ENCODE measurements around the gene NCOA7.
A peak's percentile ranks its signal among the peaks of the same experiment; 100 is the strongest.

NCOA7 gene

GRCh38 chr6:125753218-125753936, 37.4 kb upstream of the NCOA7 start:
- peaks cover 0 to 2% of the 10 kb centered on the region in 2 donors for H3K4me1 ChIP-seq (ENCODE audit: control insufficient read depth in 2 of 2, insufficient read depth in 1 of 2, low read depth in 1 of 2, low read length in 2 of 2)
- no peak overlapping the region for H2AFZ ChIP-seq (ENCODE audit: low read length)
- H2BK15ac ChIP-seq (ENCODE audit: low read length): no peak overlapping the region
- no peaks in the 10 kb centered on the region for H3K36me3 ChIP-seq (replicated peaks in 1 of 2; ENCODE audit: control insufficient read depth in 2 of 2, insufficient read depth in 2 of 2, low read length in 2 of 2)
- H3K79me1 ChIP-seq (ENCODE audit: low read depth, low read length): no peaks in the 10 kb centered on the region
- no peak overlapping the region for H3K14ac ChIP-seq (ENCODE audit: low read length)
- no peak overlapping the region for H3K9ac ChIP-seq (ENCODE audit: low read depth, low read length, poor library complexity)
- no CpG with 5 or more reads among the region's 5 CpGs for WGBS, 2 donors (ENCODE audit: extremely low coverage in 2 of 2, insufficient read length in 2 of 2, insufficient replicate concordance in 1 of 2)
- no peak overlapping the region for H3K27ac ChIP-seq (replicated peaks; ENCODE audit: low read length)
- no peak overlapping the region for H2BK120ac ChIP-seq (ENCODE audit: low read depth, low read length)
- H2AK5ac ChIP-seq (ENCODE audit: low read depth, low read length): no peak overlapping the region
- H3K4me2 ChIP-seq (ENCODE audit: insufficient read depth, low read length, poor library complexity, severe bottlenecking): no peak overlapping the region
- no peak overlapping the region for H3K23ac ChIP-seq (ENCODE audit: low read depth, low read length, poor library complexity)
- no peak overlapping the region for H3K18ac ChIP-seq (ENCODE audit: low read length)
- H2BK5ac ChIP-seq (ENCODE audit: low read length): no peak overlapping the region
- H4K8ac ChIP-seq (ENCODE audit: low read depth, low read length): no peak overlapping the region
- H3K4ac ChIP-seq (ENCODE audit: low read length): no peak overlapping the region
- no peak overlapping the region for H3K4me3 ChIP-seq (ENCODE audit: low read length in 2 of 2)
- no peak for DNase-seq (ENCODE audit: low spot score)
- H4K91ac ChIP-seq (ENCODE audit: low read depth, low read length, poor library complexity): no peak overlapping the region
- no peak overlapping the region for H2BK12ac ChIP-seq (ENCODE audit: low read length)
- no peaks in the 10 kb centered on the region for H3K9me3 ChIP-seq (replicated peaks in 1 of 2; ENCODE audit: control insufficient read depth in 2 of 2, insufficient read depth in 1 of 2, low read depth in 1 of 2, low read length in 2 of 2)
- H3K27me3 ChIP-seq (ENCODE audit: control insufficient read depth in 3 of 3, insufficient read depth in 3 of 3, low read depth in 1 of 3, low read length in 3 of 3): peaks cover 4 to 84% (median 25%) of the 10 kb centered on the region in 3 experiments

GRCh38 chr6:125753937-125754259, 36.9 kb upstream of the NCOA7 start:
- Histone ChIP-seq H3K23ac (ENCODE audit: low read depth, low read length, poor library complexity) (no peak overlapping the region), H3K27ac (replicated peaks; ENCODE audit: low read length) (no peak overlapping the region), H2BK12ac (ENCODE audit: low read length) (no peak overlapping the region), H2AFZ (ENCODE audit: low read length) (no peak overlapping the region), H3K9me3 (replicated peaks in 1 of 2; ENCODE audit: control insufficient read depth in 2 of 2, insufficient read depth in 1 of 2, low read depth in 1 of 2, low read length in 2 of 2) (no peaks in the 10 kb centered on the region), H2BK5ac (ENCODE audit: low read length) (no peak overlapping the region), H3K9ac (ENCODE audit: low read depth, low read length, poor library complexity) (no peak overlapping the region), H3K36me3 (replicated peaks in 1 of 2; ENCODE audit: control insufficient read depth in 2 of 2, insufficient read depth in 2 of 2, low read length in 2 of 2) (no peaks in the 10 kb centered on the region), H4K8ac (ENCODE audit: low read depth, low read length) (no peak overlapping the region), H3K14ac (ENCODE audit: low read length) (no peak overlapping the region), H3K27me3 (ENCODE audit: control insufficient read depth in 3 of 3, insufficient read depth in 3 of 3, low read depth in 1 of 3, low read length in 3 of 3) (peaks cover 0 to 84% (median 20%) of the 10 kb centered on the region in 3 experiments), H3K4me1 (ENCODE audit: control insufficient read depth in 2 of 2, insufficient read depth in 1 of 2, low read depth in 1 of 2, low read length in 2 of 2) (peaks cover 0 to 1% of the 10 kb centered on the region in 2 donors), H3K4ac (ENCODE audit: low read length) (no peak overlapping the region), H2AK5ac (ENCODE audit: low read depth, low read length) (no peak overlapping the region), H3K4me2 (ENCODE audit: insufficient read depth, low read length, poor library complexity, severe bottlenecking) (no peak overlapping the region), H4K91ac (ENCODE audit: low read depth, low read length, poor library complexity) (no peak overlapping the region), H3K79me1 (ENCODE audit: low read depth, low read length) (no peaks in the 10 kb centered on the region), H3K18ac (ENCODE audit: low read length) (no peak overlapping the region), H2BK120ac (ENCODE audit: low read depth, low read length) (no peak overlapping the region), H3K4me3 (ENCODE audit: low read length in 2 of 2) (no peak overlapping the region), H2BK15ac (ENCODE audit: low read length) (no peak overlapping the region)
- no peak for DNase-seq (ENCODE audit: low spot score)

- Histone ChIP-seq H3K79me1 (ENCODE audit: low read depth, low read length) (no peaks in the 10 kb centered on the region), H3K14ac (ENCODE audit: low read length) (no peak overlapping the region), H2AFZ (ENCODE audit: low read length) (no peak overlapping the region), H2BK5ac (ENCODE audit: low read length) (no peak overlapping the region), H3K9me3 (replicated peaks in 1 of 2; ENCODE audit: control insufficient read depth in 2 of 2, insufficient read depth in 1 of 2, low read depth in 1 of 2, low read length in 2 of 2) (no peaks in the 10 kb centered on the region), H3K27ac (replicated peaks; ENCODE audit: low read length) (no peak overlapping the region), H3K4me2 (ENCODE audit: insufficient read depth, low read length, poor library complexity, severe bottlenecking) (no peak overlapping the region), H4K8ac (ENCODE audit: low read depth, low read length) (no peak overlapping the region), H2BK12ac (ENCODE audit: low read length) (no peak overlapping the region), H3K4me1 (ENCODE audit: control insufficient read depth in 2 of 2, insufficient read depth in 1 of 2, low read depth in 1 of 2, low read length in 2 of 2) (peaks cover 0 to 1% of the 10 kb centered on the region in 2 donors), H3K18ac (ENCODE audit: low read length) (no peak overlapping the region), H2AK5ac (ENCODE audit: low read depth, low read length) (no peak overlapping the region), H3K4ac (ENCODE audit: low read length) (no peak overlapping the region), H3K27me3 (ENCODE audit: control insufficient read depth in 3 of 3, insufficient read depth in 3 of 3, low read depth in 1 of 3, low read length in 3 of 3) (peaks cover 0 to 86% (median 16%) of the 10 kb centered on the region in 3 experiments), H2BK15ac (ENCODE audit: low read length) (no peak overlapping the region), H3K4me3 (ENCODE audit: low read length in 2 of 2) (no peak overlapping the region), H3K9ac (ENCODE audit: low read depth, low read length, poor library complexity) (no peak overlapping the region), H4K91ac (ENCODE audit: low read depth, low read length, poor library complexity) (no peak overlapping the region), H3K36me3 (replicated peaks in 1 of 2; ENCODE audit: control insufficient read depth in 2 of 2, insufficient read depth in 2 of 2, low read length in 2 of 2) (no peaks in the 10 kb centered on the region), H2BK120ac (ENCODE audit: low read depth, low read length) (no peak overlapping the region), H3K23ac (ENCODE audit: low read depth, low read length, poor library complexity) (no peak overlapping the region)
- WGBS, 2 donors (ENCODE audit: extremely low coverage in 2 of 2, insufficient read length in 2 of 2, insufficient replicate concordance in 1 of 2): no CpG with 5 or more reads among the region's 2 CpGs
- no peak for DNase-seq (ENCODE audit: low spot score)
Observed at GRCh38 chr6:125754566-125754965, 36.2 kb upstream of the NCOA7 start.

GRCh38 chr6:125759184-125759902, 31.4 kb upstream of the NCOA7 start:
- peak; percentile 24 for DNase-seq (ENCODE audit: low spot score)
- H3K4me1 ChIP-seq (ENCODE audit: control insufficient read depth in 2 of 2, insufficient read depth in 1 of 2, low read depth in 1 of 2, low read length in 2 of 2): no peaks in the 10 kb centered on the region
- H2AK5ac ChIP-seq (ENCODE audit: low read depth, low read length): peak overlapping the region; percentile 52
- no peak overlapping the region for H3K27ac ChIP-seq (replicated peaks; ENCODE audit: low read length)
- peak overlapping the region; percentile 12 for H3K23ac ChIP-seq (ENCODE audit: low read depth, low read length, poor library complexity)
- no peaks in the 10 kb centered on the region for H3K36me3 ChIP-seq (replicated peaks in 1 of 2; ENCODE audit: control insufficient read depth in 2 of 2, insufficient read depth in 2 of 2, low read length in 2 of 2)
- no peak overlapping the region for H3K4ac ChIP-seq (ENCODE audit: low read length)
- H3K9me3 ChIP-seq (replicated peaks in 1 of 2; ENCODE audit: control insufficient read depth in 2 of 2, insufficient read depth in 1 of 2, low read depth in 1 of 2, low read length in 2 of 2): no peaks in the 10 kb centered on the region
- no peak overlapping the region for H4K91ac ChIP-seq (ENCODE audit: low read depth, low read length, poor library complexity)
- H3K4me2 ChIP-seq (ENCODE audit: insufficient read depth, low read length, poor library complexity, severe bottlenecking): no peak overlapping the region
- H3K14ac ChIP-seq (ENCODE audit: low read length): no peak overlapping the region
- peaks cover 0 to 84% (median 0%) of the 10 kb centered on the region in 3 experiments for H3K27me3 ChIP-seq (ENCODE audit: control insufficient read depth in 3 of 3, insufficient read depth in 3 of 3, low read depth in 1 of 3, low read length in 3 of 3)
- H3K18ac ChIP-seq (ENCODE audit: low read length): peak overlapping the region; percentile 23
- H3K9ac ChIP-seq (ENCODE audit: low read depth, low read length, poor library complexity): no peak overlapping the region
- no peak overlapping the region for H2BK120ac ChIP-seq (ENCODE audit: low read depth, low read length)
- H3K4me3 ChIP-seq (ENCODE audit: low read length in 2 of 2): no peak overlapping the region
- no peak overlapping the region for H2BK15ac ChIP-seq (ENCODE audit: low read length)
- H3K79me1 ChIP-seq (ENCODE audit: low read depth, low read length): no peaks in the 10 kb centered on the region
- H4K8ac ChIP-seq (ENCODE audit: low read depth, low read length): no peak overlapping the region
- H2AFZ ChIP-seq (ENCODE audit: low read length): no peak overlapping the region
- H2BK5ac ChIP-seq (ENCODE audit: low read length): no peak overlapping the region
- no CpG with 5 or more reads among the region's 42 CpGs for WGBS, 2 donors (ENCODE audit: extremely low coverage in 2 of 2, insufficient read length in 2 of 2, insufficient replicate concordance in 1 of 2)
- peak overlapping the region; percentile 27 for H2BK12ac ChIP-seq (ENCODE audit: low read length)
